CD14-positive monocyte (primary cell): ENCODE data around the gene CRYBG1. TPM values are rescaled to one million over a fixed set of nuclear protein-coding genes. Genes with fewer than 3 reads are reported as not detected.

Experiments
- DNase-seq, 3 donors: peaks; one replicate each; pipeline ENCODE4 v3.0.0-alpha.2; 2011 to 2022
- H2AFZ ChIP-seq: 2 replicates; pipeline ENCODE4 v1.6.0; 2012; ENCODE audit warnings: mild to moderate bottlenecking, low read depth, low read length, inconsistent platforms; ENCODE audit not compliant: insufficient read depth, poor library complexity, severe bottlenecking
- H3K27ac ChIP-seq, 2 donors: 1 replicate in 1 of 2; 2 replicates in 1 of 2; pipeline ENCODE4 v1.5.1; 2012 to 2013; ENCODE audit warnings: low read length in 2 of 2, control low read depth in 1 of 2, inconsistent platforms in 1 of 2, low read depth in 1 of 2, mild to moderate bottlenecking in 1 of 2
- H3K27me3 ChIP-seq, 2 donors: one replicate each; pipeline versions ENCODE4 v1.6.0 to v1.6.1; 2011 to 2013; ENCODE audit warnings: low read length in 2 of 2; ENCODE audit not compliant: control insufficient read depth in 2 of 2, insufficient read depth in 2 of 2
- H3K36me3 ChIP-seq, 2 donors: replicated peaks in 1 of 2; 1 replicate in 1 of 2; 2 replicates in 1 of 2; pipeline versions ENCODE4 v1.5.1 to v1.6.1; 2012 to 2013; ENCODE audit warnings: low read length in 2 of 2, control low read depth in 1 of 2, inconsistent platforms in 1 of 2, mild to moderate bottlenecking in 1 of 2; ENCODE audit not compliant: insufficient read depth in 2 of 2, control insufficient read depth in 1 of 2
- H3K4me1 ChIP-seq, 2 donors: 1 replicate in 1 of 2; 2 replicates in 1 of 2; pipeline versions ENCODE4 v1.5.1 to v1.6.1; 2012 to 2013; ENCODE audit warnings: low read length in 2 of 2, control low read depth in 1 of 2, inconsistent platforms in 1 of 2, mild to moderate bottlenecking in 1 of 2, moderate library complexity in 1 of 2; ENCODE audit not compliant: insufficient read depth in 2 of 2, control insufficient read depth in 1 of 2
- H3K4me2 ChIP-seq: replicated peaks from 2 replicates; pipeline ENCODE3; 2012; ENCODE audit warnings: low read length, moderate library complexity, mild to moderate bottlenecking; ENCODE audit not compliant: poor library complexity, severe bottlenecking; ENCODE audit errors: extremely low read depth
- H3K4me3 ChIP-seq, 3 experiments: fragments of 200-600 bp in 1 of 3; sonication (generic) in 1 of 3; replicated peaks in 1 of 3; 1 replicate in 2 of 3; 2 replicates in 1 of 3; pipeline ENCODE4 v1.5.1; 2011 to 2013; ENCODE audit warnings: low read length in 3 of 3, mild to moderate bottlenecking in 3 of 3, control low read depth in 2 of 3, low read depth in 2 of 3, inconsistent platforms in 1 of 3, moderate library complexity in 1 of 3
- H3K79me2 ChIP-seq: 2 replicates; pipeline ENCODE4 v1.6.0; 2012; ENCODE audit warnings: mild to moderate bottlenecking, control low read depth, inconsistent platforms, low read length, moderate library complexity; ENCODE audit not compliant: insufficient read depth
- H3K9ac ChIP-seq: 2 replicates; pipeline ENCODE4 v1.6.0; 2017; ENCODE audit warnings: low read length, mild to moderate bottlenecking; ENCODE audit not compliant: insufficient read depth, poor library complexity, severe bottlenecking
- H3K9me3 ChIP-seq, 2 donors: replicated peaks in 1 of 2; 1 replicate in 1 of 2; 2 replicates in 1 of 2; pipeline versions ENCODE4 v1.5.1 to v1.6.1; 2012 to 2013; ENCODE audit warnings: low read length in 2 of 2, control low read depth in 1 of 2; ENCODE audit not compliant: control insufficient read depth in 1 of 2, insufficient read depth in 1 of 2
- H4K20me1 ChIP-seq: 2 replicates; pipeline ENCODE4 v1.6.0; 2012; ENCODE audit warnings: mild to moderate bottlenecking, low read length, control low read depth, moderate library complexity; ENCODE audit not compliant: insufficient read depth
- H3K27ac Mint-ChIP-seq, 7 donors: one replicate each; pipeline ENCODE4 v1.8.0; 2020; ENCODE audit warnings: mild to moderate bottlenecking in 7 of 7, mixed read lengths in 7 of 7, moderate library complexity in 6 of 7, inconsistent platforms in 2 of 7
- H3K27me3 Mint-ChIP-seq, 3 donors: one replicate each; pipeline ENCODE4 v1.8.0; 2021 to 2022; ENCODE audit warnings: low read depth in 3 of 3, mild to moderate bottlenecking in 3 of 3, mixed read lengths in 3 of 3, moderate library complexity in 3 of 3, inconsistent platforms in 1 of 3
- H3K36me3 Mint-ChIP-seq, 2 donors: one replicate each; pipeline ENCODE4 v1.8.0; 2020; ENCODE audit warnings: mixed read lengths in 2 of 2, inconsistent platforms in 1 of 2, mild to moderate bottlenecking in 1 of 2
- H3K4me1 Mint-ChIP-seq: one replicate; pipeline ENCODE4 v1.8.0; 2020; ENCODE audit warnings: mild to moderate bottlenecking, mixed read lengths
- H3K4me3 Mint-ChIP-seq, 2 donors: one replicate each; pipeline ENCODE4 v1.8.0; 2020; ENCODE audit warnings: mild to moderate bottlenecking in 2 of 2, mixed read lengths in 2 of 2, moderate library complexity in 1 of 2
- H3K9me3 Mint-ChIP-seq, 7 donors: one replicate each; pipeline ENCODE4 v1.8.0; 2020 to 2022; ENCODE audit warnings: mixed read lengths in 7 of 7, mild to moderate bottlenecking in 6 of 7, moderate library complexity in 6 of 7, inconsistent platforms in 2 of 7
- CTCF ChIP-seq: fragments of 200-600 bp; IDR thresholded peaks from one replicate; pipeline ENCODE4 v1.8.0; 2022; ENCODE audit warnings: antibody characterized with exemption, mild to moderate bottlenecking
- WGBS: methylation state at CpG from one replicate; pipeline ENCODE4 v1.1.5; 2013; ENCODE audit warnings: missing lambda C conversion rate; ENCODE audit not compliant: insufficient coverage; 5-methylcytosine and 5-hydroxymethylcytosine counted together
- intact Hi-C, 2 donors: fragments of 100-400 bp; cut with micrococcal nuclease; formaldehyde crosslinking; loops; one replicate each; pipeline versions ENCODE4 v1.15.0 to v1.15.1; 2023
- polyA plus RNA-seq, 3 donors: library from polyadenylated mRNA; depleted of rRNA in 1 of 3; unstranded in 2 of 3; stranded (reverse) in 1 of 3; fragments of 300-500 nt in 2 of 3; fragments of >200 nt in 1 of 3; fragmentation: Illumina TruSeq in 2 of 3; gene quantifications; 1 replicate in 2 of 3; 2 replicates in 1 of 3; pipeline ENCODE4 v1.2.3, GENCODE V29; 2012 to 2021

Gene CRYBG1
- polyA plus RNA-seq, 3 donors = 7.9 to 11.9 (median 11.1) TPM

GRCh38 chr6:106431405-106431804, 70.9 kb downstream of the CRYBG1 start:
- Histone ChIP-seq H4K20me1 (no peaks in the 10 kb centered on the region), H3K27me3 (no peaks in the 10 kb centered on the region), H3K27ac (no peak overlapping the region), H3K9me3 (no peaks in the 10 kb centered on the region), H3K79me2 (no peaks in the 10 kb centered on the region), H3K4me1 (peaks cover 2 to 3% of the 10 kb centered on the region in 2 donors), H3K4me2 (no peak overlapping the region), H3K9ac (no peak overlapping the region), H2AFZ (no peak overlapping the region), H3K4me3 (no peak overlapping the region), H3K36me3 (no peaks in the 10 kb centered on the region)
- intact Hi-C loops = no loop called here
- no peaks in the 10 kb centered on the region for H3K9me3 Mint-ChIP-seq
- no peak for DNase-seq
- H3K27me3 Mint-ChIP-seq = peaks cover 0 to 3% (median 0%) of the 10 kb centered on the region in 3 donors
- TF ChIP-seq CTCF = no peak
- no peak overlapping the region for H3K27ac Mint-ChIP-seq
- no peak overlapping the region for H3K4me3 Mint-ChIP-seq
- H3K36me3 Mint-ChIP-seq = no peaks in the 10 kb centered on the region
- no CpG with 5 or more reads among the region's 4 CpGs for WGBS
- H3K4me1 Mint-ChIP-seq = no peaks in the 10 kb centered on the region

- H3K9me3 ChIP-seq = no peaks in the 10 kb centered on the region
- no peak overlapping the region for H2AFZ ChIP-seq
- Mint-ChIP-seq H3K27me3 (peaks cover 0 to 3% (median 0%) of the 10 kb centered on the region in 3 donors), H3K27ac (no peak overlapping the region), H3K36me3 (no peaks in the 10 kb centered on the region), H3K9me3 (no peaks in the 10 kb centered on the region), H3K4me3 (no peak overlapping the region), H3K4me1 (no peaks in the 10 kb centered on the region)
- H4K20me1 ChIP-seq = no peaks in the 10 kb centered on the region
- no peaks in the 10 kb centered on the region for H3K4me1 ChIP-seq
- no CpG with 5 or more reads among the region's 3 CpGs for WGBS
- H3K79me2 ChIP-seq = no peaks in the 10 kb centered on the region
- H3K27me3 ChIP-seq = no peaks in the 10 kb centered on the region
- H3K27ac ChIP-seq = no peak overlapping the region
- no peak overlapping the region for H3K9ac ChIP-seq
- DNase-seq = no peak
- intact Hi-C loops = no loop called here
- TF ChIP-seq CTCF = no peak
- H3K36me3 ChIP-seq = no peaks in the 10 kb centered on the region
- no peak overlapping the region for H3K4me2 ChIP-seq
- H3K4me3 ChIP-seq = no peak overlapping the region
Measured at GRCh38 chr6:106431972-106432371, 71.5 kb downstream of the CRYBG1 start.
